8988T (cell line): ENCODE data around the gene TMEM135.
"Not testable (repeated sequence)": the region's sequence is repeated elsewhere in the genome, so short reads cannot be mapped to it uniquely, and the experiment has no call there.

Source experiments
- DNase-seq: peaks from one replicate; pipeline ENCODE4 v3.0.0; 2011

Gene TMEM135

DNA sequence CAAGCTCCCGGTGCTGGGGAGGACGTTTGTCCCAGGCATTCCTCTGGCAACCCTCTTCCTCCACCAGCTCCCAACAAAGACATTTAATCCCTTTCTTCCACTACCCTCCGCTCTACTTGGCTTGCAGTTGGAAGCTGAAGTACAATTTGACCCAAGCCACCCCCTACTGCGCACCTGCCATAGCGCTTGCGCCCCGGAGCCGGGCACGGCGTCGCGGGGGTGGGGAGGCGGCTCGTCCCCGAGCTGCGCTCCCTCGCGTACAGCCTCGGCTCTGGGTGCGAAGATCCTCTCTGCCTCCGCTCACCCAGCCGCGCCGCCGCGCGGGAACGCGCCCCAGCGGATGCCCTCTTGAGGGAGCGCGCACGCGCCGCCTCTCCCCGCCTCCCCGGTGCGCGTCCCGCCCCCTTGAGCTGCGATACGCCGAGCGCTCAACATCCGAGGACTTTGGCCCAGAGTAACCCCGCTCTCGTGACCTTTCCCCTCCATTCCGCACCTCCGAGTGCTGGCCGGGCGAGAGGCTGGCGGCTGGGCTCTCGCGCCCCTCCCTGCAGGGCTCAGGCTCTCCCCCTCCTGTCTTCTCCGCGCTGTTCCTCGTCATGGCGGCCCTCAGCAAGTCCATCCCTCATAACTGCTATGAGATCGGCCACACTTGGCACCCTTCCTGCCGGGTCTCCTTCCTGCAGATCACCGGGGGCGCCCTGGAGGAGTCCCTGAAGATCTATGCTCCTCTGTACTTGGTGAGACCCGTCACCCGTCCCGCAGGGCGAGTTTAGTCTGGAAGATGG, at the start of gene TMEM135:
TMEM135 (plus strand) TSS at position 485 of the 785 bp plus-strand sequence; CDS start at position 597, 112 bp downstream.
- peak; percentile 96 for DNase-seq

DNA sequence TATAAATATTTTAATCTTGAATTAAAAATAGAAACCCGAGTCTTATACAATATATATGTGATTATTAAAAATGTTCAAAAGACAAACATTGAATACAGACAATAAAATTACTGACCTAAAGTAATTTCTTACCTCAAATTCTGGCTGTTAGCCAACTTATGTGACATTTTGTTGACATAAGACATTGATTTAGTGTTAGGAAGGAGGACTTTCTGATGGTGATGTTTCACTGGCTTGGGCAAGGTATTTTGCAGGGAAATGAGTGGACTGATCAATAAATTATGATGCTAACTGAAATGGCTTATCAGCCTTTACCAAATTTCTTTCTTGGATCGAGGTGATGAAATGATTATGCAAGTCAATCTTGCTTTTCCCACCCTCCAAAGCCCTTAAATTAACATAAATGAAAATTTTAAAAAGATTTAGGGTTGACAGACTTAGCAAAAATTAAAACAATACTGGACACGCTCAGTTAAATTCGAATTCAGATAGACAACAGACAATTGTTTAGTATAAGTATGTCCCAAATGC, 49.3 kb upstream of the TMEM135 start:
- DNase-seq = no peak

DNA sequence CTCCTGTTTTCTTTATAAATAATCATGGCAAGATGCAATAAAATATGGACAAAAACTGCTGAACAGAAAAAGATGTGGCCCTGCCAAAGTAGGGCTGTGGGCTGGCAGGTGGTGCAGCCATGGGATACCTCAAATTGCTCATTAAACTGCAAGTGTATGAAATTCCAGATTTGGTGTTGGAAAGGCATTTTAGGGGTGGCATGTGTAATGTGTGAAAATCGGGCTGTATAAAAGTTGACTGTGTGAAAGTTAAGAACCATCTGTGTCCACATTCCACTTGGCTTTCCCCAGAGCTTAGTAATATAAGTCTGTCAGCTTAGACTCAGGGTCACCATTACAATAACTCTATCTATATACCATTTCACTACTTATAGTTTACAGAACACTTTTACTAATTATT, 47.7 kb upstream of the TMEM135 start:
- no peak for DNase-seq

DNA sequence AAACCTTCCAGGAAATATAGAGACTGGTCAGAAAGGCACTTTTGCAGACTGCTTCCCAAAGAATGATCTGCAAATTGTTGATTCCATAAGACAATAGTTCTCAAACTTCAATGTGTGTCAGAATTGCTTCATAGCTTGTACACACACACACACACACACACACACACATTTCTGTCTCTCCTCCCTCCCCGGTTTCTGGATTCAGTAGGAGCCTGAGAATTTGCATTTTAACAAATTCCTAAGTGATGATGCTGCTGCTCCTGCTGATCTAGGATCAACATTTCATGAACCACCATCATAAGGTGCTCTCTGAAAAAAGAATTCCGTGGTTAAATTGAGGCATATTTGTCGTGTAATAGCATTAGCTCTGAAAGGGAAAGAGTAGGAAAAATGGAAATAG, 47.2 kb upstream of the TMEM135 start:
- peak; percentile 40 for DNase-seq

DNA sequence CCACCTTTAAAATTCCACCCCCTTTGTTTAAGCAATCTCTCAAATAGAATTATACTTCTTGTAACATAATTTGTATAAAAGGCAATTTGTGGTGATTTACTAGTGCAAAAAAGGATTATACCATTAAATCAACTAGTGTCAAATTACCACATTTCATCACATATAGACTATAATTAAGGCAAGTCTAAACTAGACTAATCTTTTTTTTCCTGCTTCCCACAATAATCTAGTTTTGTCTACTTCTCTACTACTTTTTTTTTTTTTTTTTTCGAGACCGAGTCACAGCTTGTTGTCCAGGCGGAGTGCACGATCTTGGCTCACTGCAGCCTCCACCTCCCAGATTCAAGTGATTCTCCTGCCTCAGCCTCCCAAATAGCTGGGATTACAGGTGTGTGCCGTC, 46.4 kb upstream of the TMEM135 start:
- DNase-seq = no peak

- DNase-seq = not testable (repeated sequence)
Measured at GRCh38 chr11:86992340-86992739, 45.4 kb upstream of the TMEM135 start.

DNA sequence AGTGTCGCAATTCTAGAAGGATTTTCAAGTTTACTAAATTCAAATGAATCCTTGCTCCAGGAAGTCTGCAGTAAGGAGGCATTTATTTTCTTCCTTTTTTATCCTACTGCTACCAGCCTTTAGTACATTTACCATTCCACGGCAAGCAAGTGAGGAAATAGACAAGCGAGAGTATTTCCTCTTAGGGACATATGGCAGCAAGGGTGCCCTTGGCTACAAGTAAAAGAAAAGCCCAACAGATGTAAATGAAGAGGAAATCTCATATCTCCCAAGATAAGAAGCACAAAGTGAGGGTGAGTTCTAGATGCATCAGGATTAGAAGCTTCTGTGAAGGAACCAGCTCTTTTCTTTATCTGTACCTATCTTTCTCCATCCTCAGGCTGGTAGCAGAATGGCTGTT, 44.7 kb upstream of the TMEM135 start:
- DNase-seq = no peak

DNA sequence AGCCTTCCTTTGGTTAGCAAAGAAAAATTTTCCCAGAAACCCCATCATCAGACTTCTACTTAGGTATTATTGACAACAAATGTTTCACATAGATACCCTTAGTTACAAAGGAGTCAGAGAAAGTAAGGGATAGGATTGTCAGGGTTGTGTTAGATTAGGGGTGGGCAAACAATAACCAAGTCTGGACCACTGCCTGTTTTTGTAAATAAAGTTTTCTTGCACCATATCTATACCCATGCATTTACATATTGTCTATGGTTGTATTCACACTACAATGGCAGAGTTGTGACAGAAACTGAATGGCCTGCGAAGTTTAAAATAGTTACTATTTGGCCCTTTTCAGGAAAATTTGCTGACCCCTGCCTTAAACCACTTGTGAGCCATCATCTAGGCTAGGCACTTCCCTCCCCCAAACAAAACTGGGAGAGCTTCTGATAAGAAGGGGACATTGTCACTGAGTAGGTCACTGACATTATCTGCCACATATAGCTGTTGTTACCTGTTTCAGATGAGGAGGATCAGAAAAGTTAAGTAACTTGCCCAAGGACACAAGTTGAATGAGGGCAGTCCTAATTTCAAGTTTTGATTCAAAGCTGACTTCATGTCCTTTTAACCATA, 40.7 kb upstream of the TMEM135 start:
- DNase-seq = no peak

GRCh38 chr11:86999388-86999787, 38.3 kb upstream of the TMEM135 start:
- no peak for DNase-seq

GRCh38 chr11:86999859-87000753, 37.6 kb upstream of the TMEM135 start:
- DNase-seq = no peak

DNA sequence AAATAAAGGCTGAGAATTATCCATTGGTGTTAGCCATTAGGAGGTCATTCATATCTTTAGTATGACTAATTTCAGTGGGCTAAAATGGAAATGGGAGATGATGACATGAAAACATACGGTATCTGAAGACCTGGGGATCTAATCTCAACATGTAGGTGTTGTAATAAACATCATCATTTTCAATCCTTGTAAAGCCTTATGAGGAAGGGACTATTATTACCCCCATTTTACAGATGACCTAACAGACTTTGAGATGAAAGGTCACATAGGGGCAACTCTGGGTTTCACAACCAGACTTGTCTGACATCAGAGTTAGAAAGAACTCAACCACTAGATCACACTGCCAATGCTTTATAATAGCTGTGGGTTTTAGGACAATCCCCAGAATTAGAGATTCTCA, 34.8 kb upstream of the TMEM135 start:
- no peak for DNase-seq

DNA sequence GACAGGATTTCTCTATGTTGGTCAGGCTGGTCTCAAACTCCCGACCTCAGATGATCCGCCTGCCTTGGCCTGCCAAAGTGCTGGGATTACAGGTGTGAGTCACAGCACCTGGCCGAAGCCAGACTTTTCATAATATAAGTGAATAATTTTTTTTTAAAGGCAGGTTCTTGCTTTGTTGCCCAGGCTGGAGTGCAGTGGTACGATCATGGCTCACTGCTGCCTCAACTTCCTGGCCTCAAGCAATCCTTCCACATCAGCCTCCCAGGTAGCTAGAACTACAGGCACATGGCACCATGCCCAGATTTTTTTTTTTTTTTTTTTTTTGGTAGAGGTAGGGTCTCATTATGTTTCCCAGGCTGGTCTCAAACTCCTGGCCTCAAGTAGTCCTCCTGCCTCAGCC, 33.5 kb upstream of the TMEM135 start:
- DNase-seq = not testable (repeated sequence)

GRCh38 chr11:87005569-87005921, 32.2 kb upstream of the TMEM135 start:
- no peak for DNase-seq

- no peak for DNase-seq
Measured at GRCh38 chr11:87006035-87006434, 31.7 kb upstream of the TMEM135 start.

DNA sequence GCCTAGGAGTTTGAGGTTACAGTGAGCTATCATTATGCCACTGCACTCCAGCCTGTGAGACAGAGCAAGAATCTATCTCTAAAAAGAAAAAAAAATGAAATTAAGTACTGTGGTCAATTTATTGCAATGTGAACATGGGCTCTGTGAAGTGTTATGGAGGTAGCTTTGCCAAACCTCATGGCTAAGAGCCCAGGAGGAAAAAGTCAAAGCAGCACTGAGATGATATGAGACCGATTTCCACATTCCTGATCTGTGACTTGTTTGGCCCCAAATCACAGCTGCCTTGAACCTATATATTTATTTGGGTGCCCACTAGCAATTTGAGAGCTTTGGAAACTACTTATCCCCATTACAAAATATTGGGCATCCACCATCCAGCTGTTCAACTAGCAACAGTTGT, 29.8 kb upstream of the TMEM135 start:
- DNase-seq = no peak

GRCh38 chr11:87012089-87012488, 25.6 kb upstream of the TMEM135 start:
- no peak for DNase-seq

GRCh38 chr11:87012673-87013072, 25.1 kb upstream of the TMEM135 start:
- no peak for DNase-seq

- DNase-seq = no peak
Measured at GRCh38 chr11:87013912-87014825, 23.6 kb upstream of the TMEM135 start.

GRCh38 chr11:87015645-87016044, 22.1 kb upstream of the TMEM135 start:
- DNase-seq = no peak

DNA sequence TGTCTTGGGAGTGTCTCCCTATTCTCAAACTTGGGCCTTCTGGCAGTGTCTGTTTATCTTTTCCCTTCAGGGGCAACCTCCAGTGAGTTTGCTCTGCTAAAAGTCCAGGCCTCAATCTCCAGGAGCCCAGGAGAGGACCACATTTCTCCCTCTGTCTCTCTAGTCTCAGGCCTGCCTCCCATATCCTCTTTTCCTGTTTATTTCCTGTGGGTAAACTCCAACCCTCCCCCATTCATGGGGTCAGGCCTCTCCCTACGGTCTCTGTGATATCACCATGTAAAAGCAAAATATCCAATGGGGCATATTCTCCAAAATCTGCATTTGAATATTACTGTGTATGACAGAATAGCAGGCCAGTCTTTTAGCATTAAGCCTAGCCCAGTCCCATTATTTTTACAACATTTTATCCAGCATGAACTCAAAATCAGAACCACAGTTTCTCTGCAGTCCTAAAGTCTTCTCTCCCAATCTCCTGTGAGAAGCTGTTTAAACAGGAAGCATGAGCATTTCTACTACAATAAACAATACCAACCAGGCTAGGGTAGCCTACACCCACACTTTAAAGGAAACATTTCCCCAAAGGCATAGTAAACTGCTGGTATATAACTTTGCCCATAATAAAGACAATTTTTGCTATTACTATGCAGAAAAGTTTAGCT, 18.0 kb upstream of the TMEM135 start:
- DNase-seq = no peak

DNA sequence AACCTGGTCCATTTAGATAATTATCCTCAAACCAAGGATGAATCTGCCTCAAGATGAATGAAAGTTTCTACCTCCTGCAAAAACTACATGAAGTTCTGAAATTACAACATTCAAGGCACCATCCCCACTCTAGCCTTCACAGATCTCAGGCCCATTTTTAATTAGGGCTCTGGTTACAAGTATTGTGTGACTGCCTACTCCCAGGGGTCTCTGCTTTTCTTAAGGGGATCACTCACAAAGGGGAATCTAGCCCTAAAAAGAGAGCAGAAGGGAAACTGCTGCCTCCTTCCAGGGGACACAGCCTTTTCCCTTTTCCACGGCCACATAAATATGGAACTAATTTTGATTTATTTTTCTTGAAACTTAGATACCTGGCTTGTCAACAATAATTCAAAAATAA, 17.4 kb upstream of the TMEM135 start:
- no peak for DNase-seq
